ENCODE measurements around the gene ELOVL5. TPM values are rescaled to one million over a fixed set of nuclear protein-coding genes. Genes with fewer than 3 reads are reported as not detected.

Gene ELOVL5
- total RNA-seq, 1 experiment from 2014 or later: 121 TPM

DNA sequence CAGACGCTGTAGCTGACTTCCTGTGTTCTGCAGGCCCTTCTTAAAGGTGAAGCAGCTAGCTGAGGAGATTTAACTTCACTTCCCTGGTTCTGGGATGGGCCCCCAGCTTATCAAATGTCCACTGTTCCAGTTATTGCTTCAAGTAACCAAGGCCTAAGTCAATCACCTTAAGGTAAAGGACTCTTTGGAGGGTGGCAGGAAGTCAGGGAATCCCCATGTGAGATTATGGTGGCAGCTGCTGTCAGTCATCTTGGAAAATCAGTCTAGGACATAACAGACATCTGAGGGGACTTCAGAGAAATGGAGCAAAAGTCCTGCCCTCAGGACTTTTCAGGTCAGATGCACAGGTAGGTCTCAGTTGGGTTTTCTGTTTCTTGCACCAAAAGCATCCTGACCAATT, 3.8 kb downstream of the ELOVL5 start:
- Histone ChIP-seq H3K56ac (ENCODE audit: insufficient read length, low read depth, low read length) (no peak overlapping the region), H4K5ac (ENCODE audit: insufficient read length, low read depth, low read length) (no peak overlapping the region), H4K91ac (ENCODE audit: insufficient read length, low read depth, low read length) (no peak overlapping the region), H2BK15ac (ENCODE audit: low read depth, low read length) (no peak overlapping the region), H3K9ac (ENCODE audit: extremely low read depth, insufficient read length, low read length) (no peak overlapping the region), H3K14ac (ENCODE audit: insufficient read depth, low read length) (no peak overlapping the region), H2BK5ac (ENCODE audit: insufficient read length, low read length) (no peak overlapping the region), H2AK5ac (ENCODE audit: insufficient read length, low read length) (no peak overlapping the region), H2BK120ac (ENCODE audit: low read depth, low read length, poor library complexity, severe bottlenecking) (no peak overlapping the region), H3T11ph (ENCODE audit: low read length) (no peak overlapping the region), H2BK20ac (ENCODE audit: low read depth, low read length, poor library complexity, severe bottlenecking) (no peak overlapping the region), H3K4me1 (ENCODE audit: insufficient read depth, low read length) (0 out of 2 replicates have a peak, but pooled peaks cover 2% of the 10 kb centered on the region), H4K8ac (replicated peaks; ENCODE audit: insufficient read length, low read depth, low read length) (no peak overlapping the region), H3K79me1 (ENCODE audit: insufficient read depth, low read depth, low read length, poor library complexity, severe bottlenecking) (peaks cover 10% of the 10 kb centered on the region), H3K4me2 (ENCODE audit: insufficient read depth, insufficient read length, low read length) (no peak overlapping the region), H3K4ac (ENCODE audit: low read depth, low read length) (no peak overlapping the region), H3K23me2 (ENCODE audit: insufficient read length, low read depth, low read length, poor library complexity, severe bottlenecking) (peaks cover 3% of the 10 kb centered on the region), H3K9me3 (ENCODE audit: control insufficient read depth, low read depth, low read length) (no peaks in the 10 kb centered on the region), H3K27ac (ENCODE audit: insufficient read length, low read depth, low read length) (no peak overlapping the region), H4K20me1 (ENCODE audit: control insufficient read depth, insufficient read depth, insufficient read length) (no peaks in the 10 kb centered on the region), H2AFZ (ENCODE audit: low read length) (no peak overlapping the region), H2BK12ac (ENCODE audit: insufficient read length, low read depth, low read length) (no peak overlapping the region), H3K79me2 (ENCODE audit: insufficient read depth, low read length) (peaks cover 71% of the 10 kb centered on the region), H3K23ac (ENCODE audit: insufficient read length, low read depth, low read length) (no peak overlapping the region), H3K18ac (ENCODE audit: insufficient read length, low read depth, low read length) (no peak overlapping the region), H3K27me3 (ENCODE audit: insufficient read depth, low read length) (no peaks in the 10 kb centered on the region)
- DNase-seq: no peak
- Mint-ChIP-seq H3K9me3 (no peaks in the 10 kb centered on the region), H3K27ac (no peak overlapping the region), H3K27me3 (ENCODE audit: low read depth) (peaks cover 12% of the 10 kb centered on the region), H3K36me3 (ENCODE audit: insufficient read depth in 1 of 3, low read depth in 3 of 3) (peaks cover 4 to 10% (median 6%) of the 10 kb centered on the region in 3 experiments; a peak in 6 of 7 replicates), H3K4me1 (peaks cover 36 to 40% of the 10 kb centered on the region in 2 experiments), H3K4me3 (no peak overlapping the region)
- no CpG with 5 or more reads among the region's 1 CpG for WGBS (ENCODE audit: extremely low coverage, insufficient read length, low lambda C conversion rate)
- TF ChIP-seq, protein P1, sequence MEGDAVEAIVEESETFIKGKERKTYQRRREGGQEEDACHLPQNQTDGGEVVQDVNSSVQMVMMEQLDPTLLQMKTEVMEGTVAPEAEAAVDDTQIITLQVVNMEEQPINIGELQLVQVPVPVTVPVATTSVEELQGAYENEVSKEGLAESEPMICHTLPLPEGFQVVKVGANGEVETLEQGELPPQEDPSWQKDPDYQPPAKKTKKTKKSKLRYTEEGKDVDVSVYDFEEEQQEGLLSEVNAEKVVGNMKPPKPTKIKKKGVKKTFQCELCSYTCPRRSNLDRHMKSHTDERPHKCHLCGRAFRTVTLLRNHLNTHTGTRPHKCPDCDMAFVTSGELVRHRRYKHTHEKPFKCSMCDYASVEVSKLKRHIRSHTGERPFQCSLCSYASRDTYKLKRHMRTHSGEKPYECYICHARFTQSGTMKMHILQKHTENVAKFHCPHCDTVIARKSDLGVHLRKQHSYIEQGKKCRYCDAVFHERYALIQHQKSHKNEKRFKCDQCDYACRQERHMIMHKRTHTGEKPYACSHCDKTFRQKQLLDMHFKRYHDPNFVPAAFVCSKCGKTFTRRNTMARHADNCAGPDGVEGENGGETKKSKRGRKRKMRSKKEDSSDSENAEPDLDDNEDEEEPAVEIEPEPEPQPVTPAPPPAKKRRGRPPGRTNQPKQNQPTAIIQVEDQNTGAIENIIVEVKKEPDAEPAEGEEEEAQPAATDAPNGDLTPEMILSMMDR (conservative IDR thresholded peaks at IDR 0.05): no peak

Measured in H9 (cell line).